Fibroblast of peridontal ligament (primary cell): ENCODE data around the gene LCE2B.
"Not testable (repeated sequence)": the region's sequence is repeated elsewhere in the genome, so short reads cannot be mapped to it uniquely, and the experiment has no call there.

Experiments used
- DNase-seq: peaks from one replicate; pipeline ENCODE4 v3.0.0-alpha.2; 2010; ENCODE audit errors: extremely low read depth

Gene LCE2B

GRCh38 chr1:152685823-152686222 is at the start of gene LCE2B:
TSS of gene LCE2B (plus strand) at chr1:152686123. CDS start at chr1:152686844, 721 bp downstream.
- not testable (repeated sequence) for DNase-seq

- no peak for DNase-seq
Observed at GRCh38 chr1:152640351-152640750, 45.6 kb upstream of the LCE2B start.

- DNase-seq, result no peak
Observed at GRCh38 chr1:152643945-152644344, 42.0 kb upstream of the LCE2B start.

GRCh38 chr1:152645146-152645545 is 40.8 kb upstream of the LCE2B start:
- no peak for DNase-seq

- peak; percentile 5 for DNase-seq
Observed at GRCh38 chr1:152646656-152647055, 39.3 kb upstream of the LCE2B start.

GRCh38 chr1:152654110-152654509 is 31.8 kb upstream of the LCE2B start:
- DNase-seq, result peak; percentile 70

- DNase-seq, result no peak
Observed at GRCh38 chr1:152656459-152656858, 29.5 kb upstream of the LCE2B start.

GRCh38 chr1:152657677-152658076 is 28.2 kb upstream of the LCE2B start:
- DNase-seq, result peak; percentile 7

- no peak for DNase-seq
Observed at GRCh38 chr1:152658649-152659048, 27.3 kb upstream of the LCE2B start.

GRCh38 chr1:152663098-152663497 is 22.8 kb upstream of the LCE2B start, which contains the start of gene LCE2D:
TSS of gene LCE2D (plus strand) at chr1:152663380. CDS start at chr1:152664106, 726 bp downstream.
- DNase-seq, result no peak

- DNase-seq, result not testable (repeated sequence)
Observed at GRCh38 chr1:152666171-152666570, 19.8 kb upstream of the LCE2B start.

GRCh38 chr1:152667648-152668047 is 18.3 kb upstream of the LCE2B start:
- DNase-seq, result no peak

GRCh38 chr1:152673016-152673415 is 12.9 kb upstream of the LCE2B start:
- DNase-seq, result no peak

- not testable (repeated sequence) for DNase-seq
Observed at GRCh38 chr1:152674983-152675382, 10.9 kb upstream of the LCE2B start, which contains the start of gene LCE2C. TSS of gene LCE2C (plus strand) at chr1:152675279. CDS start at chr1:152676016, 737 bp downstream.

GRCh38 chr1:152679459-152679858 is 6.5 kb upstream of the LCE2B start:
- DNase-seq, result no peak

- no peak for DNase-seq
Observed at GRCh38 chr1:152681616-152682015, 4.3 kb upstream of the LCE2B start.

GRCh38 chr1:152683846-152684245 is 2.1 kb upstream of the LCE2B start:
- no peak for DNase-seq

- no peak for DNase-seq
Observed at GRCh38 chr1:152697701-152698600, 12.0 kb downstream of the LCE2B start, which contains the start of gene LCE2A. TSS of gene LCE2A (plus strand) at chr1:152698345. CDS start at chr1:152698902, 557 bp downstream.

GRCh38 chr1:152699746-152700145 is 13.8 kb downstream of the LCE2B start:
- DNase-seq, result peak; percentile 26

GRCh38 chr1:152707860-152708259 is 21.9 kb downstream of the LCE2B start, which contains the start of gene LCE4A:
TSS of gene LCE4A (plus strand) at chr1:152708160. CDS start at chr1:152709076, 916 bp downstream.
- no peak for DNase-seq

GRCh38 chr1:152718238-152718637 is 32.3 kb downstream of the LCE2B start:
- no peak for DNase-seq

GRCh38 chr1:152725261-152725660 is 39.3 kb downstream of the LCE2B start:
- DNase-seq, result peak; percentile 5

GRCh38 chr1:152728986-152729385 is 43.1 kb downstream of the LCE2B start:
- DNase-seq, result no peak
